Activated CD4-positive, alpha-beta memory T cell treated with anti-CD3 and anti-CD28 coated beads for 36 hours (primary cell): ENCODE measurements around the gene TTC28. TPM values are rescaled to one million over a fixed set of nuclear protein-coding genes. Genes with fewer than 3 reads are reported as not detected.

ENCODE experiments used
- CTCF ChIA-PET: fragments of 350-600 bp; sonication (Branson Sonifier 250); formaldehyde crosslinking; loops from one replicate; lab custom pipeline; 2021; ENCODE audit warnings: antibody characterized with exemption, inconsistent platforms; lab: Charles Lee
- POLR2A ChIA-PET: fragments of 350-600 bp; sonication (Branson Sonifier 250); formaldehyde crosslinking; loops from one replicate; lab custom pipeline; 2021; ENCODE audit warnings: antibody characterized with exemption; lab: Charles Lee
- DNase-seq: peaks from one replicate; pipeline ENCODE4 v3.0.0-alpha.2; 2020
- H3K27ac Mint-ChIP-seq: one replicate; pipeline ENCODE4 v1.8.0; 2021; ENCODE audit warnings: mixed read lengths
- H3K27me3 Mint-ChIP-seq: one replicate; pipeline ENCODE4 v1.8.0; 2021; ENCODE audit warnings: mixed read lengths
- H3K36me3 Mint-ChIP-seq: one replicate; pipeline ENCODE4 v1.8.0; 2021; ENCODE audit warnings: mixed read lengths
- H3K4me1 Mint-ChIP-seq: one replicate; pipeline ENCODE4 v1.8.0; 2021; ENCODE audit warnings: low read depth, mixed read lengths
- H3K4me3 Mint-ChIP-seq: one replicate; pipeline ENCODE4 v1.8.0; 2021; ENCODE audit warnings: mild to moderate bottlenecking, mixed read lengths
- H3K9me3 Mint-ChIP-seq: one replicate; pipeline ENCODE4 v1.8.0; 2021; ENCODE audit warnings: mixed read lengths
- intact Hi-C: fragments of 100-400 bp; cut with micrococcal nuclease; formaldehyde crosslinking; loops from one replicate; pipeline ENCODE4 v1.15.1; 2023
- total RNA-seq, 2 experiments: library from RNA; stranded (reverse); gene quantifications; one replicate each; pipeline ENCODE4 v1.2.3, GENCODE V29; 2021

Gene TTC28
- total RNA-seq, 2 experiments from 2014 or later = 0.59 to 0.80 TPM

DNA sequence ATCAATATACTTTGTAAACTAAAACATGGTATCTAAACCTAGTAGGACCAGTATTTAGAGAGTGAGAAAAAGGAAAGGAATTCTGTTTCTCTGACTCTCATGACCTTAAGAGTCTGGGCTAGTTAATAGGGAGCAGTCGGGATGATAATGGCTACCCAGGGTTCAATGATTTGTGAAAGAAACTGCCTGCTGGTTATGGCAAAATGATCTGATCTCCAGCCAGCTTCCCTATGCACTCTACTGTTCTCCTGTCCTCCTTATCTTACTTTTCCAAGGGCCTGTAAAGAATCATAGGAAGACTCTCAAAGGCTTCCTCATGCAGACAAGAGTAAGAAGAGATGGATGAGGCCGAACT lies 567.5 kb downstream of the TTC28 start:
- ChIA-PET POLR2A (no interaction called here), CTCF (interaction anchor here (1.4 kb wide), 1 partner anchor 13 kb away, joined by 8 read pairs; no protein-coding TSS in a partner anchor)
- H3K4me1 Mint-ChIP-seq = no peaks in the 10 kb centered on the region
- intact Hi-C loops = no loop called here
- no peaks in the 10 kb centered on the region for H3K36me3 Mint-ChIP-seq
- DNase-seq = no peak
- H3K27ac Mint-ChIP-seq = no peak overlapping the region
- no peaks in the 10 kb centered on the region for H3K9me3 Mint-ChIP-seq
- no peak overlapping the region for H3K4me3 Mint-ChIP-seq
- no peaks in the 10 kb centered on the region for H3K27me3 Mint-ChIP-seq

DNA sequence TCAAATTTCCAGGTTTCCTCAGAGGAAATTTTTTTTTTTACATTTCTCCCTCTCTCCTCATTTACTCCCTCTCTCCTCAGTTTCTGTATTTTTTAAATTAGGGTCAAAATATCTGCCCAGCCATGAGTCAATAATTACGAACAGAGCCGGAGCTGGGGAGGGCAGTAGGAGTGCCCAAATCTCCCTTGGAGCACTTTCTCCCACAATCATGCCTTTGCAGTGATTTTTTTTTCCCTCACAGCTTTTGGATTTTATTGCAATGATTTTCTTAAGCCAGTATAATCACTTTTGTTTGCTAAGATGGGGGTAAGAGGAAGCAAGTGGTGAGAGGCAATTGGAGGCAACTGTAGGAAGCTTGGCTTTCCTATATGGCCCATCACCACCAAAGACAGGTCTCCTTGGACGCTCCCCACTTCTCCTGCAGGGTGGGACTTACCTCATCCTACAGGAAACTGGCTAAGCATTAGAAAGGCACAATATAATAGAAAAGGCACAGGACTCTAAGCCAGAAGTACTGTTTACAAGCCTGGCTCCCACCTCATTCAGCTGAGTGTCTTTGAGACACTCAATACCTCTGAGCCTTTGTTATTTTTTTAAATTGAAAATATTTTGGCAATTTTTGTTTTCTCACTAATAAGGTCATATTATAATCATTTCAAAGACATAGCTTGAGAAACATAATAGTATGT lies 568.0 kb downstream of the TTC28 start:
- Mint-ChIP-seq H3K4me1 (no peaks in the 10 kb centered on the region), H3K27me3 (no peaks in the 10 kb centered on the region), H3K27ac (no peak overlapping the region), H3K36me3 (no peaks in the 10 kb centered on the region), H3K4me3 (no peak overlapping the region), H3K9me3 (no peaks in the 10 kb centered on the region)
- CTCF ChIA-PET = interaction anchor here (1.4 kb wide), 1 partner anchor 13 kb away, joined by 8 read pairs; no protein-coding TSS in a partner anchor
- intact Hi-C loops = no loop called here
- POLR2A ChIA-PET = no interaction called here
- DNase-seq = no peak

GRCh38 chr22:28108851-28109250 lies 570.8 kb downstream of the TTC28 start:
- POLR2A ChIA-PET = no interaction called here
- CTCF ChIA-PET = no interaction called here

GRCh38 chr22:28106617-28107016 lies 573.0 kb downstream of the TTC28 start:
- intact Hi-C loops = no loop called here
- no peaks in the 10 kb centered on the region for H3K27me3 Mint-ChIP-seq
- POLR2A ChIA-PET = no interaction called here

More at GRCh38 chr22:28108851-28109250, 570.8 kb downstream of the TTC28 start:
- Mint-ChIP-seq H3K27me3 (no peaks in the 10 kb centered on the region), H3K36me3 (no peaks in the 10 kb centered on the region), H3K9me3 (no peaks in the 10 kb centered on the region), H3K4me1 (no peaks in the 10 kb centered on the region), H3K27ac (no peak overlapping the region), H3K4me3 (no peak overlapping the region)
- no peak for DNase-seq
- intact Hi-C loops = no loop called here

DNA sequence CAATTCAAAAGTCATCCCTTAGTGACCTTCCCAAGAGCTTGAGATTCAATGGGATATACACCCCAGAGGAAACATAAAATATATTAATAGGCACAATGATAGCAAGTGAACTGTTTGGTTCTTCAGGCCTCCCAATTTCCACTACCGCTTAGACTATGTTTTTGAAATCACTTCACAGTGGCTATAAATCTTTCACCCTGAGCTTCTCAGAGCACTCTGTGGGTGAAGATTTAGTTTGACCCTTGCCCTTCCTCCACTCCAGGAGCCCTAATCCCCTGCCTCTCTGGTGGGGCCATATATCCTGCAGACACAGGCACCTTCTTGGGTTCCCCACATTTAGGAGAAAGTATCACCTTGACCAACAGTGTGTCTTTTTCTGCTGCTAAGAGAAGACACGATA lies 573.7 kb downstream of the TTC28 start:
- Mint-ChIP-seq H3K4me1 (no peaks in the 10 kb centered on the region), H3K9me3 (no peaks in the 10 kb centered on the region), H3K27ac (no peak overlapping the region), H3K36me3 (no peaks in the 10 kb centered on the region), H3K27me3 (no peaks in the 10 kb centered on the region), H3K4me3 (no peak overlapping the region)
- ChIA-PET POLR2A (no interaction called here), CTCF (no interaction called here)
- intact Hi-C loops = no loop called here
- DNase-seq = no peak

More at GRCh38 chr22:28106617-28107016, 573.0 kb downstream of the TTC28 start:
- Mint-ChIP-seq H3K9me3 (no peaks in the 10 kb centered on the region), H3K27ac (no peak overlapping the region), H3K36me3 (no peaks in the 10 kb centered on the region), H3K4me3 (no peak overlapping the region), H3K4me1 (no peaks in the 10 kb centered on the region)
- CTCF ChIA-PET = no interaction called here
- DNase-seq = no peak

- intact Hi-C loops = no loop called here
- Mint-ChIP-seq H3K27me3 (no peaks in the 10 kb centered on the region), H3K9me3 (no peaks in the 10 kb centered on the region), H3K4me1 (no peaks in the 10 kb centered on the region), H3K36me3 (no peaks in the 10 kb centered on the region), H3K4me3 (no peak overlapping the region), H3K27ac (no peak overlapping the region)
- DNase-seq = no peak
- POLR2A ChIA-PET = no interaction called here
- CTCF ChIA-PET = no interaction called here
These were observed 574.2 kb downstream of the TTC28 start for GRCh38 chr22:28105413-28105812.

DNA sequence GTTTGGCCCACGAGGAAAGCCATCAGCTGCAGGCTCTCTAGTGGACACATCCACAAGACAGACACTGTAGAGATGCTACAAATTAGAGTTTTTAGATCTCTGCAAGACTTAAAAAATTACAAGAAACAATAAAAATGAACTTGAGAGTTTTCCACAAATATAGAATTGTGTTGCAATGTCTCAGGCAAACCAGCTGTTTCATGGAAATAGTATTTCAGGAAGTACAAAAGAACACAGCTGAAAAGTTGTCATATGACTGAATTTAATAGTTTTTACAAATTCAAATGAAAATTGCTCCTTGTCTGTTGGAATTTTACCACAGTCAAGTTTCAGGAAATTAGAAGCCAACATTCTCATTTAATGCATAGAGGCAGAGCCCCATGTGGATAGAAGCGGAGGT lies 576.0 kb downstream of the TTC28 start:
- no peaks in the 10 kb centered on the region for H3K27me3 Mint-ChIP-seq
- POLR2A ChIA-PET = no interaction called here

GRCh38 chr22:28102151-28102812 lies 577.4 kb downstream of the TTC28 start:
- ChIA-PET POLR2A (no interaction called here), CTCF (no interaction called here)
- Mint-ChIP-seq H3K27ac (no peak overlapping the region), H3K27me3 (no peaks in the 10 kb centered on the region), H3K36me3 (no peaks in the 10 kb centered on the region), H3K9me3 (no peaks in the 10 kb centered on the region), H3K4me3 (no peak overlapping the region), H3K4me1 (no peaks in the 10 kb centered on the region)
- DNase-seq = no peak
- intact Hi-C loops = no loop called here

More for the DNA sequence above, 576.0 kb downstream of the TTC28 start:
- Mint-ChIP-seq H3K4me3 (no peak overlapping the region), H3K4me1 (no peaks in the 10 kb centered on the region), H3K36me3 (no peaks in the 10 kb centered on the region), H3K27ac (no peak overlapping the region), H3K9me3 (no peaks in the 10 kb centered on the region)
- no peak for DNase-seq
- intact Hi-C loops = no loop called here
- CTCF ChIA-PET = no interaction called here

DNA sequence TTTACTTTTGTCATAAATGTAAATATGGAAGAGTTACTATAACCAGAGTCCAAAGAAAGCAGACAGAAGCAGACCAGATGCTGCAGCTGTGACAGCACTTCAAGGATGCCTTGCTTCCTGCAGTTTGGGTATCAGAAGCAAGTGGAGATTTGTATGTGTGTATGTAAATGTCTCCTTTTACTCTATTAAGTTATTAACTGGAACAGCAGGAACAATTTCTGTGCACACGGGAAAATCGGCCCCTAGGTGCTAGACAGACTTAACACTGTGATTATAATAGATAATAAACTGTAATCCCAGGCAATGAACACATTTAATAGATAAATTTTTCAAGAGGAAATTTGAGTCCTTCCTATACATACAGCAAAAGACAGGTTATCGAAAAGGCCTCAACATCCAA lies 582.0 kb downstream of the TTC28 start:
- POLR2A ChIA-PET = no interaction called here

GRCh38 chr22:28096161-28096560 lies 583.5 kb downstream of the TTC28 start:
- CTCF ChIA-PET = no interaction called here
- POLR2A ChIA-PET = no interaction called here
- Mint-ChIP-seq H3K4me3 (no peak overlapping the region), H3K36me3 (no peaks in the 10 kb centered on the region), H3K27me3 (no peaks in the 10 kb centered on the region), H3K27ac (no peak overlapping the region), H3K4me1 (no peaks in the 10 kb centered on the region), H3K9me3 (no peaks in the 10 kb centered on the region)
- no peak for DNase-seq
- intact Hi-C loops = no loop called here

More for the DNA sequence above, 582.0 kb downstream of the TTC28 start:
- CTCF ChIA-PET = no interaction called here
- H3K9me3 Mint-ChIP-seq = no peaks in the 10 kb centered on the region
- H3K27ac Mint-ChIP-seq = no peak overlapping the region
- no peaks in the 10 kb centered on the region for H3K27me3 Mint-ChIP-seq
- intact Hi-C loops = no loop called here
- no peaks in the 10 kb centered on the region for H3K4me1 Mint-ChIP-seq
- DNase-seq = no peak
- H3K4me3 Mint-ChIP-seq = no peak overlapping the region
- H3K36me3 Mint-ChIP-seq = no peaks in the 10 kb centered on the region

GRCh38 chr22:28095316-28096095 lies 584.1 kb downstream of the TTC28 start:
- no peaks in the 10 kb centered on the region for H3K4me1 Mint-ChIP-seq
- H3K4me3 Mint-ChIP-seq = no peak overlapping the region
- DNase-seq = no peak
- intact Hi-C loops = no loop called here
- no peaks in the 10 kb centered on the region for H3K36me3 Mint-ChIP-seq
- ChIA-PET POLR2A (no interaction called here), CTCF (no interaction called here)
- H3K27ac Mint-ChIP-seq = no peak overlapping the region
- no peaks in the 10 kb centered on the region for H3K9me3 Mint-ChIP-seq
- H3K27me3 Mint-ChIP-seq = no peaks in the 10 kb centered on the region

GRCh38 chr22:28094771-28095170 lies 584.9 kb downstream of the TTC28 start:
- H3K4me3 Mint-ChIP-seq = no peak overlapping the region
- no peaks in the 10 kb centered on the region for H3K4me1 Mint-ChIP-seq
- no peaks in the 10 kb centered on the region for H3K27me3 Mint-ChIP-seq
- H3K9me3 Mint-ChIP-seq = no peaks in the 10 kb centered on the region
- CTCF ChIA-PET = interaction anchor here (0.6 kb wide), 1 partner anchor 1298 kb away, joined by 3 read pairs; no protein-coding TSS in a partner anchor
- intact Hi-C loops = no loop called here
- no peak overlapping the region for H3K27ac Mint-ChIP-seq
- no peaks in the 10 kb centered on the region for H3K36me3 Mint-ChIP-seq
- DNase-seq = no peak
- POLR2A ChIA-PET = no interaction called here
